Measurements from ENCODE around the gene NCOA1. TPM values are rescaled to one million over a fixed set of nuclear protein-coding genes. Genes with fewer than 3 reads are reported as not detected.

Gene NCOA1
- total and polyA plus RNA-seq, 4 donors = 6.5 to 26.6 (median 16.3) TPM

- TF ChIP-seq YY1 (IDR thresholded peaks at IDR 0.05) = no peak
- no peak for TF ChIP-seq HNF4A (conservative IDR thresholded peaks at IDR 0.05)
- no peak for TF ChIP-seq TAF1 (conservative IDR thresholded peaks at IDR 0.05)
- no peak for TF ChIP-seq ATF3 (IDR thresholded peaks at IDR 0.05)
- no peak for TF ChIP-seq MAX (IDR thresholded peaks at IDR 0.05)
- TF ChIP-seq HNF4G (IDR thresholded peaks at IDR 0.05) = no peak
- TF ChIP-seq FOXA2 (IDR thresholded peaks at IDR 0.05) = no peak
- no peak for TF ChIP-seq REST (IDR thresholded peaks at IDR 0.05)
- TF ChIP-seq JUND (IDR thresholded peaks at IDR 0.05) = no peak
- TF ChIP-seq FOXA1 (IDR thresholded peaks at IDR 0.05) = no peak
- no peak for TF ChIP-seq RXRA (IDR thresholded peaks at IDR 0.05)
- no peak for TF ChIP-seq EGR1 (IDR thresholded peaks at IDR 0.05; ENCODE audit: low read depth in 2 of 2)
- TF ChIP-seq ZBTB33 (IDR thresholded peaks at IDR 0.05) = no peak
- no peak for TF ChIP-seq RAD21 (IDR thresholded peaks at IDR 0.05)
- no peak for TF ChIP-seq NR2F2 (IDR thresholded peaks at IDR 0.05)
- TF ChIP-seq CTCF (IDR thresholded peaks at IDR 0.05; ENCODE audit: low read depth, low read length, missing input control) = no peak
- H3K4me3 ChIP-seq (ENCODE audit: low read depth in 1 of 3, low read length in 3 of 3) = no peak overlapping the region
Measured at GRCh38 chr2:24650997-24651642, 160.1 kb downstream of the NCOA1 start.

GRCh38 chr2:24651643-24652003, 160.6 kb downstream of the NCOA1 start:
- DNase-seq (ENCODE audit: low spot score) = no peak
- Histone ChIP-seq H3K9me3 (ENCODE audit: control insufficient read depth in 4 of 4, low read length in 3 of 4) (no peaks in the 10 kb centered on the region), H3K4me1 (ENCODE audit: control insufficient read depth in 4 of 4, insufficient read depth in 4 of 4, low read length in 3 of 4) (peaks cover 0 to 9% (median 2%) of the 10 kb centered on the region in 4 donors), H3K4me3 (ENCODE audit: low read depth in 1 of 3, low read length in 3 of 3) (no peak overlapping the region), H3K27me3 (ENCODE audit: control insufficient read depth in 4 of 4, insufficient read depth in 4 of 4, low read length in 3 of 4) (no peaks in the 10 kb centered on the region), H3K36me3 (ENCODE audit: control insufficient read depth in 4 of 4, insufficient read depth in 3 of 4, low read depth in 1 of 4, low read length in 3 of 4) (no peaks in the 10 kb centered on the region), H3K9ac (ENCODE audit: low read depth in 1 of 2, low read length in 2 of 2) (no peak overlapping the region), H3K27ac (ENCODE audit: low read depth in 1 of 2, low read length in 2 of 2) (no peak overlapping the region)
- TF ChIP-seq MAX (IDR thresholded peaks at IDR 0.05) (no peak), FOXA1 (IDR thresholded peaks at IDR 0.05) (no peak), HNF4A (conservative IDR thresholded peaks at IDR 0.05) (no peak)

More at GRCh38 chr2:24650997-24651642, 160.1 kb downstream of the NCOA1 start:
- H3K9me3 ChIP-seq (ENCODE audit: control insufficient read depth in 4 of 4, low read length in 3 of 4) = no peaks in the 10 kb centered on the region
- H3K27me3 ChIP-seq (ENCODE audit: control insufficient read depth in 4 of 4, insufficient read depth in 4 of 4, low read length in 3 of 4) = no peaks in the 10 kb centered on the region
- no peak overlapping the region for H3K9ac ChIP-seq (ENCODE audit: low read depth in 1 of 2, low read length in 2 of 2)
- DNase-seq (ENCODE audit: low spot score) = no peak
- H3K4me1 ChIP-seq (ENCODE audit: control insufficient read depth in 4 of 4, insufficient read depth in 4 of 4, low read length in 3 of 4) = peaks cover 0 to 9% (median 2%) of the 10 kb centered on the region in 4 donors
- no peak overlapping the region for H3K27ac ChIP-seq (ENCODE audit: low read depth in 1 of 2, low read length in 2 of 2)
- no peaks in the 10 kb centered on the region for H3K36me3 ChIP-seq (ENCODE audit: control insufficient read depth in 4 of 4, insufficient read depth in 3 of 4, low read depth in 1 of 4, low read length in 3 of 4)

All from liver (tissue), 9 donors.